NK-92 treated with Interleukin-12 subunit alpha and Interleukin-12 subunit beta, amount 100 ng/mL, for 24 hours (cell line): ENCODE data around the gene KCND2.
A peak's percentile ranks its signal among the peaks of the same experiment; 100 is the strongest.
"Not testable (repeated sequence)": the region's sequence is repeated elsewhere in the genome, so short reads cannot be mapped to it uniquely, and the experiment has no call there.

Source experiments
- DNase-seq: peaks from one replicate; lab custom pipeline; 2025; lab: John Stamatoyannopoulos, UW

Gene KCND2

GRCh38 chr7:120743128-120743527 is 470.2 kb downstream of the KCND2 start:
- no peak for DNase-seq

GRCh38 chr7:120760050-120760449 is 487.1 kb downstream of the KCND2 start:
- no peak for DNase-seq

- no peak for DNase-seq
Observed at GRCh38 chr7:120760851-120761250, 487.9 kb downstream of the KCND2 start.

- no peak for DNase-seq
Observed at GRCh38 chr7:120770206-120770605, 497.2 kb downstream of the KCND2 start.

GRCh38 chr7:120774481-120774880 is 501.5 kb downstream of the KCND2 start:
- no peak for DNase-seq

GRCh38 chr7:120775755-120776154 is 502.8 kb downstream of the KCND2 start:
- no peak for DNase-seq

- DNase-seq, result not testable (repeated sequence)
Observed at GRCh38 chr7:120779078-120779477, 506.1 kb downstream of the KCND2 start.

- not testable (repeated sequence) for DNase-seq
Observed at GRCh38 chr7:120780451-120780850, 507.5 kb downstream of the KCND2 start.

- no peak for DNase-seq
Observed at GRCh38 chr7:120780938-120781337, 508.0 kb downstream of the KCND2 start.

GRCh38 chr7:120781924-120782323 is 508.9 kb downstream of the KCND2 start:
- not testable (repeated sequence) for DNase-seq

GRCh38 chr7:120783273-120783672 is 510.3 kb downstream of the KCND2 start:
- DNase-seq, result no peak

- no peak for DNase-seq
Observed at GRCh38 chr7:120783721-120784120, 510.7 kb downstream of the KCND2 start.

- DNase-seq, result no peak
Observed at GRCh38 chr7:120785095-120785494, 512.1 kb downstream of the KCND2 start.

GRCh38 chr7:120792091-120792860 is 519.3 kb downstream of the KCND2 start:
- DNase-seq, result peak; percentile 46

- DNase-seq, result no peak
Observed at GRCh38 chr7:120792861-120793130, 519.8 kb downstream of the KCND2 start.

GRCh38 chr7:120793213-120793936 is 520.4 kb downstream of the KCND2 start:
- no peak for DNase-seq

- DNase-seq, result no peak
Observed at GRCh38 chr7:120794106-120794729, 521.2 kb downstream of the KCND2 start.

- DNase-seq, result no peak
Observed at GRCh38 chr7:120797026-120797645, 524.2 kb downstream of the KCND2 start.

- DNase-seq, result no peak
Observed at GRCh38 chr7:120799147-120799546, 526.2 kb downstream of the KCND2 start.
